ENCODE measurements around the gene KIFBP. TPM values are rescaled to one million over a fixed set of nuclear protein-coding genes. Genes with fewer than 3 reads are reported as not detected.

KIFBP gene
- polyA plus RNA-seq, 1 experiment, result 27.4 TPM

GRCh38 chr10:69056536-69057260 is 68.1 kb downstream of the KIFBP start:
- ChIA-PET POLR2A (no interaction called here), CTCF (interaction anchor here (1.5 kb wide), 1 partner anchor 9 kb away, joined by 5 read pairs; no protein-coding TSS in a partner anchor)
- H3K4me3 ChIP-seq (ENCODE audit: low read depth, low read length), result no peak overlapping the region
- no peak for DNase-seq (ENCODE audit: low read depth)
- H3K36me3 ChIP-seq (ENCODE audit: control insufficient read depth, insufficient read depth, low read length), result no peaks in the 10 kb centered on the region
- no peaks in the 10 kb centered on the region for H3K27me3 ChIP-seq (ENCODE audit: control insufficient read depth, insufficient read depth, low read length)
- no peak for TF ChIP-seq CTCF (IDR thresholded peaks at IDR 0.05; ENCODE audit: insufficient read depth, low read depth, low read length)

GRCh38 chr10:69057261-69057950 is 68.8 kb downstream of the KIFBP start:
- TF ChIP-seq CTCF (IDR thresholded peaks at IDR 0.05; ENCODE audit: insufficient read depth, low read depth, low read length), result no peak
- H3K27me3 ChIP-seq (ENCODE audit: control insufficient read depth, insufficient read depth, low read length), result no peaks in the 10 kb centered on the region
- no peak for DNase-seq (ENCODE audit: low read depth)
- H3K4me3 ChIP-seq (ENCODE audit: low read depth, low read length), result no peak overlapping the region
- POLR2A ChIA-PET, result no interaction called here
- CTCF ChIA-PET, result no interaction called here
- no peaks in the 10 kb centered on the region for H3K36me3 ChIP-seq (ENCODE audit: control insufficient read depth, insufficient read depth, low read length)

GRCh38 chr10:69057951-69058297 is 69.3 kb downstream of the KIFBP start:
- no peak for TF ChIP-seq CTCF (IDR thresholded peaks at IDR 0.05; ENCODE audit: insufficient read depth, low read depth, low read length)
- no peak for DNase-seq (ENCODE audit: low read depth)
- POLR2A ChIA-PET, result no interaction called here
- Histone ChIP-seq H3K27me3 (ENCODE audit: control insufficient read depth, insufficient read depth, low read length) (no peaks in the 10 kb centered on the region), H3K4me3 (ENCODE audit: low read depth, low read length) (no peak overlapping the region), H3K36me3 (ENCODE audit: control insufficient read depth, insufficient read depth, low read length) (no peaks in the 10 kb centered on the region)
- CTCF ChIA-PET, result no interaction called here

- Histone ChIP-seq H3K36me3 (ENCODE audit: control insufficient read depth, insufficient read depth, low read length) (no peaks in the 10 kb centered on the region), H3K4me3 (ENCODE audit: low read depth, low read length) (no peak overlapping the region), H3K27me3 (ENCODE audit: control insufficient read depth, insufficient read depth, low read length) (no peaks in the 10 kb centered on the region)
- ChIA-PET CTCF (interaction anchor here (0.8 kb wide), 1 partner anchor 9 kb away, joined by 3 read pairs; no protein-coding TSS in a partner anchor), POLR2A (interaction anchor here (0.6 kb wide), 1 partner anchor 13 kb away, joined by 4 read pairs; no protein-coding TSS in a partner anchor)
- no peak for TF ChIP-seq CTCF (IDR thresholded peaks at IDR 0.05; ENCODE audit: insufficient read depth, low read depth, low read length)
- no peak for DNase-seq (ENCODE audit: low read depth)
Measured at GRCh38 chr10:69060127-69060798, 71.7 kb downstream of the KIFBP start.
